HepG2 (cell line): Measurements from ENCODE around the gene BAIAP2L1. TPM values are rescaled to one million over a fixed set of nuclear protein-coding genes. Genes with fewer than 3 reads are reported as not detected.

Experiments used
- ARHGAP35 ChIP-seq: sonication (generic); formaldehyde crosslinking; IDR thresholded peaks from 2 replicates; pipeline ENCODE4 v1.9.0; 2022; ENCODE audit warnings: mild to moderate bottlenecking, inconsistent platforms, moderate library complexity, missing genetic modification reagents, borderline replicate concordance
- ATRX ChIP-seq: sonication (generic); formaldehyde crosslinking; IDR thresholded peaks from 2 replicates; pipeline ENCODE4 v1.4.0; 2020; ENCODE audit warnings: missing genetic modification reagents, borderline replicate concordance
- CEBPB ChIP-seq: IDR thresholded peaks from 2 replicates; pipeline ENCODE4 v1.6.1; 2011; ENCODE audit warnings: low read depth, low read length, improper control_type of control experiment, borderline replicate concordance
- HNF4A ChIP-seq: sonication (generic); formaldehyde crosslinking; IDR thresholded peaks from 2 replicates; pipeline ENCODE4 v1.4.0; 2020; ENCODE audit warnings: missing genetic modification reagents
- HNF4G ChIP-seq, 2 experiments: sonication (generic) in 1 of 2; formaldehyde crosslinking in 1 of 2; IDR thresholded peaks; 2 replicates each; pipeline versions ENCODE4 v1.4.0 to v1.6.1; 2011 to 2020; ENCODE audit warnings: borderline replicate concordance in 2 of 2, low read depth in 2 of 2, mild to moderate bottlenecking in 2 of 2, low read length in 1 of 2, missing genetic modification reagents in 1 of 2, moderate library complexity in 1 of 2
- MBNL3 ChIP-seq: fragments of 250-450 bp; sonication (Bioruptor Pico); conservative IDR thresholded peaks from 2 replicates; pipeline ENCODE4 v1.8.0; 2022; ENCODE audit warnings: mild to moderate bottlenecking, inconsistent platforms
- MEIS1 ChIP-seq: sonication (generic); formaldehyde crosslinking; IDR thresholded peaks from 2 replicates; pipeline ENCODE4 v1.9.0; 2021; ENCODE audit warnings: mild to moderate bottlenecking, missing genetic modification reagents, moderate library complexity, borderline replicate concordance
- NFE2 ChIP-seq: sonication (generic); formaldehyde crosslinking; IDR thresholded peaks from 2 replicates; pipeline ENCODE4 v1.4.0; 2020; ENCODE audit warnings: missing genetic modification reagents
- RORA ChIP-seq: sonication (generic); formaldehyde crosslinking; IDR thresholded peaks from 2 replicates; pipeline ENCODE4 v1.5.0; 2020; ENCODE audit warnings: mild to moderate bottlenecking, missing genetic modification reagents, moderate library complexity
- ZNF138 ChIP-seq: sonication (generic); formaldehyde crosslinking; IDR thresholded peaks from 2 replicates; pipeline ENCODE4 v1.5.0; 2020; ENCODE audit warnings: mild to moderate bottlenecking, low read depth, missing genetic modification reagents
- ZNF143 ChIP-seq: sonication (generic); formaldehyde crosslinking; IDR thresholded peaks from 2 replicates; pipeline ENCODE4 v1.4.0; 2020; ENCODE audit warnings: missing genetic modification reagents
- ZNF3 ChIP-seq: IDR thresholded peaks from 2 replicates; pipeline ENCODE4 v1.7.0; 2017; ENCODE audit warnings: inconsistent platforms
- ZNF383 ChIP-seq: sonication (generic); formaldehyde crosslinking; IDR thresholded peaks from 2 replicates; pipeline ENCODE4 v1.4.0; 2020; ENCODE audit warnings: missing genetic modification reagents, mild to moderate bottlenecking, borderline replicate concordance
- polyA plus RNA-seq, 8 experiments: library from polyadenylated mRNA; depleted of rRNA in 3 of 8; stranded (reverse) in 7 of 8; unstranded in 1 of 8; fragments of >200 nt; fragmentation: Illumina TruSeq in 4 of 8; extraction: Trizol in 4 of 8; gene quantifications; 2 replicates each; pipeline versions ENCODE4 v1.2.1 to v1.2.3, GENCODE V29; 2011 to 2016; ENCODE audit warnings: low read depth in 4 of 8, missing spikeins in 1 of 8, mixed read lengths in 1 of 8; ENCODE audit not compliant: insufficient read depth in 1 of 8
- total RNA-seq, 5 experiments: library from RNA; depleted of rRNA; stranded (reverse); fragments of >200 nt; fragmentation: Illumina TruSeq; extraction: Trizol; gene quantifications; 2 replicates each; pipeline ENCODE4 v1.2.3, GENCODE V29; 2016; ENCODE audit warnings: low read depth in 1 of 5
- TF ChIP-seq, protein P1 (sequence below): sonication (generic); formaldehyde crosslinking; IDR thresholded peaks from 2 replicates; pipeline ENCODE4 v1.5.0; 2020; ENCODE audit warnings: mild to moderate bottlenecking, missing genetic modification reagents, borderline replicate concordance
- TF ChIP-seq, protein P2 (sequence below): sonication (generic); formaldehyde crosslinking; IDR thresholded peaks from 2 replicates; pipeline ENCODE4 v1.5.0; 2020; ENCODE audit warnings: mild to moderate bottlenecking, missing genetic modification reagents
- TF ChIP-seq, protein P3 (sequence below): sonication (generic); formaldehyde crosslinking; IDR thresholded peaks from 2 replicates; pipeline ENCODE4 v1.8.0; 2022; ENCODE audit warnings: missing genetic modification reagents, low read depth, mild to moderate bottlenecking, borderline replicate concordance
- TF ChIP-seq, protein P4 (sequence below): sonication (generic); formaldehyde crosslinking; IDR thresholded peaks from 2 replicates; pipeline ENCODE4 v1.9.0; 2021; ENCODE audit warnings: missing genetic modification reagents, borderline replicate concordance
- TF ChIP-seq, protein P5 (sequence below): sonication (generic); formaldehyde crosslinking; conservative IDR thresholded peaks from 2 replicates; pipeline ENCODE4 v1.8.1; 2023; ENCODE audit warnings: missing genetic modification reagents

BAIAP2L1 gene
- total and polyA plus RNA-seq, 2 of the 13 experiments (the other 11 are each of a cell fraction or from before 2014, with no cell fraction given): 13.0 to 21.5 TPM

DNA sequence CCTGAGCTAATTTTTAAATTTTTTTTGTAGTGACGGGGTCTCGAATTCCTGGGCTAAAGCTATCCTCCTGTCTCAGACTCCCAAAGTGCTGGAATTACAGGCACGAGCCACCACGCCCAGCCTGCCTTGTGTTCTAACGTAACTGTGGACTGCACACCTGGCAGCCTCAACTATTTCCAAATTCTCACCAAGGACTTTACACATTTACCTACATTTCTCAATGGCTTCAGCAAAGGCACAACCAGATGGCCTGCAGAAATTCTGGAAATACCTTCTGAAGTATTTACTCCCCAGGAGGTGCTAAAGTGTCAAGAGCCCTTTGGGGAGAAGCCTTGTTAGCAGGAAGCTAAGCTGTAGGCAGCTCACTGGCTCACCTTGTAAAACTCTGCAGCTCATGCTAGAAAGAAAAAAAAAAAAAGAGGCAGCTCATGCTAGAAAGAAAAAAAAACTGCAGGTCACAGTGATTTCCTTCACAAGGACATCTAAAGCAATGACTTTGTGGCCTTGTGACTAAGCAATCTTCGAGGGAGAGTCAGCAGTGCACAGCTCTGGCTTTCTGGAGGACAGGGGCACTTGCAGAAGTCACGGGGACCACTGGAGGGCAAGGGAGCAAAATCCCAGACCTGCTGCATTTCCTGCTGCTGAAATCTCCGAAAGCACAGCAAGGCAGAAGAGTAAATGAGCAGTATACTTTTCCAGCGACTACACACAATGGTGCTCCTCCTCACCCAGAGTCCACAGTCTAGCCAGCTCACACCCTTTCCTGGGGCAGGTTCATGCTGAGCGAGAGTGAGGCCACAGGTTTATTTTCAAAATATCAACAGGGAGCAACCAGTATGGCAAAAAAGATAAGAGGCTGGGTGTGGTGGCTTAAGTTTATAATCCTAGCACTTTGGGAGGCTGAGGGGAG lies 40.4 kb downstream of the BAIAP2L1 start (continued):
- TF ChIP-seq, protein P1, sequence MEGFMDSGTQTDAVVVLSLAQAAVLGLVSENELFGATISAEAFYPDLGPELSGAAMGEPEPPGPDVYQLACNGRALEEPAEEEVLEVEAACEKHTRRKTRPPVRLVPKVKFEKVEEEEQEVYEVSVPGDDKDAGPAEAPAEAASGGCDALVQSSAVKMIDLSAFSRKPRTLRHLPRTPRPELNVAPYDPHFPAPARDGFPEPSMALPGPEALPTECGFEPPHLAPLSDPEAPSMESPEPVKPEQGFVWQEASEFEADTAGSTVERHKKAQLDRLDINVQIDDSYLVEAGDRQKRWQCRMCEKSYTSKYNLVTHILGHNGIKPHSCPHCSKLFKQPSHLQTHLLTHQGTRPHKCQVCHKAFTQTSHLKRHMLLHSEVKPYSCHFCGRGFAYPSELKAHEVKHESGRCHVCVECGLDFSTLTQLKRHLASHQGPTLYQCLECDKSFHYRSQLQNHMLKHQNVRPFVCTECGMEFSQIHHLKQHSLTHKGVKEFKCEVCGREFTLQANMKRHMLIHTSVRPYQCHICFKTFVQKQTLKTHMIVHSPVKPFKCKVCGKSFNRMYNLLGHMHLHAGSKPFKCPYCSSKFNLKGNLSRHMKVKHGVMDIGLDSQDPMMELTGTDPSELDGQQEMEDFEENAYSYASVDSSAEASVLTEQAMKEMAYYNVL (CRISPR knock-in tag): 0 out of 2 replicates have a peak, but pooled peaks have one; percentile 39
- TF ChIP-seq NFE2 (CRISPR knock-in tag) (peak; percentile 44; the same call in 1 of the 2 replicates), ZNF138 (no peak), HNF4A (peak; percentile 50; the same call in 1 of the 2 replicates), ATRX (CRISPR knock-in tag) (no peak), HNF4G (IDR thresholded peaks at IDR 0.05; ENCODE audit: borderline replicate concordance, low read depth, low read length) (no peak), HNF4G (CRISPR knock-in tag; IDR thresholded peaks at IDR 0.05; ENCODE audit: borderline replicate concordance, low read depth) (no peak), MBNL3 (CRISPR knock-in tag) (no peak), ZNF143 (no peak), MEIS1 (CRISPR knock-in tag) (peak; percentile 46; the same call in 1 of the 2 replicates), ZNF383 (CRISPR knock-in tag) (no peak), RORA (CRISPR knock-in tag) (no peak), ARHGAP35 (no peak), CEBPB (no peak), ZNF3 (CRISPR knock-in tag) (no peak)
- TF ChIP-seq, protein P2, sequence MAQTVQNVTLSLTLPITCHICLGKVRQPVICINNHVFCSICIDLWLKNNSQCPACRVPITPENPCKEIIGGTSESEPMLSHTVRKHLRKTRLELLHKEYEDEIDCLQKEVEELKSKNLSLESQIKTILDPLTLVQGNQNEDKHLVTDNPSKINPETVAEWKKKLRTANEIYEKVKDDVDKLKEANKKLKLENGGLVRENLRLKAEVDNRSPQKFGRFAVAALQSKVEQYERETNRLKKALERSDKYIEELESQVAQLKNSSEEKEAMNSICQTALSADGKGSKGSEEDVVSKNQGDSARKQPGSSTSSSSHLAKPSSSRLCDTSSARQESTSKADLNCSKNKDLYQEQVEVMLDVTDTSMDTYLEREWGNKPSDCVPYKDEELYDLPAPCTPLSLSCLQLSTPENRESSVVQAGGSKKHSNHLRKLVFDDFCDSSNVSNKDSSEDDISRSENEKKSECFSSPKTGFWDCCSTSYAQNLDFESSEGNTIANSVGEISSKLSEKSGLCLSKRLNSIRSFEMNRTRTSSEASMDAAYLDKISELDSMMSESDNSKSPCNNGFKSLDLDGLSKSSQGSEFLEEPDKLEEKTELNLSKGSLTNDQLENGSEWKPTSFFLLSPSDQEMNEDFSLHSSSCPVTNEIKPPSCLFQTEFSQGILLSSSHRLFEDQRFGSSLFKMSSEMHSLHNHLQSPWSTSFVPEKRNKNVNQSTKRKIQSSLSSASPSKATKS: no peak
- TF ChIP-seq, protein P3, sequence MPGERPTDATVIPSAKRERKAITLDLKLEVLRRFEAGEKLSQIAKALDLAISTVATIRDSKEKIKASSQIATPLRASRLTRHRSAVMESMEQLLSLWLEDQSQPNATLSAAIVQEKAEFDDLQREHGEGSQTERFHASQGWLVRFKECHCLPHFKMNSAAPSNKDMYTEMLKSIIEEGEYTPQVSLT: no peak
- TF ChIP-seq, protein P4, sequence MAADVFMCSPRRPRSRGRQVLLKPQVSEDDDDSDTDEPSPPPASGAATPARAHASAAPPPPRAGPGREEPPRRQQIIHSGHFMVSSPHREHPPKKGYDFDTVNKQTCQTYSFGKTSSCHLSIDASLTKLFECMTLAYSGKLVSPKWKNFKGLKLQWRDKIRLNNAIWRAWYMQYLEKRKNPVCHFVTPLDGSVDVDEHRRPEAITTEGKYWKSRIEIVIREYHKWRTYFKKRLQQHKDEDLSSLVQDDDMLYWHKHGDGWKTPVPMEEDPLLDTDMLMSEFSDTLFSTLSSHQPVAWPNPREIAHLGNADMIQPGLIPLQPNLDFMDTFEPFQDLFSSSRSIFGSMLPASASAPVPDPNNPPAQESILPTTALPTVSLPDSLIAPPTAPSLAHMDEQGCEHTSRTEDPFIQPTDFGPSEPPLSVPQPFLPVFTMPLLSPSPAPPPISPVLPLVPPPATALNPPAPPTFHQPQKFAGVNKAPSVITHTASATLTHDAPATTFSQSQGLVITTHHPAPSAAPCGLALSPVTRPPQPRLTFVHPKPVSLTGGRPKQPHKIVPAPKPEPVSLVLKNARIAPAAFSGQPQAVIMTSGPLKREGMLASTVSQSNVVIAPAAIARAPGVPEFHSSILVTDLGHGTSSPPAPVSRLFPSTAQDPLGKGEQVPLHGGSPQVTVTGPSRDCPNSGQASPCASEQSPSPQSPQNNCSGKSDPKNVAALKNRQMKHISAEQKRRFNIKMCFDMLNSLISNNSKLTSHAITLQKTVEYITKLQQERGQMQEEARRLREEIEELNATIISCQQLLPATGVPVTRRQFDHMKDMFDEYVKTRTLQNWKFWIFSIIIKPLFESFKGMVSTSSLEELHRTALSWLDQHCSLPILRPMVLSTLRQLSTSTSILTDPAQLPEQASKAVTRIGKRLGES (CRISPR knock-in tag): no peak
- TF ChIP-seq, protein P5, sequence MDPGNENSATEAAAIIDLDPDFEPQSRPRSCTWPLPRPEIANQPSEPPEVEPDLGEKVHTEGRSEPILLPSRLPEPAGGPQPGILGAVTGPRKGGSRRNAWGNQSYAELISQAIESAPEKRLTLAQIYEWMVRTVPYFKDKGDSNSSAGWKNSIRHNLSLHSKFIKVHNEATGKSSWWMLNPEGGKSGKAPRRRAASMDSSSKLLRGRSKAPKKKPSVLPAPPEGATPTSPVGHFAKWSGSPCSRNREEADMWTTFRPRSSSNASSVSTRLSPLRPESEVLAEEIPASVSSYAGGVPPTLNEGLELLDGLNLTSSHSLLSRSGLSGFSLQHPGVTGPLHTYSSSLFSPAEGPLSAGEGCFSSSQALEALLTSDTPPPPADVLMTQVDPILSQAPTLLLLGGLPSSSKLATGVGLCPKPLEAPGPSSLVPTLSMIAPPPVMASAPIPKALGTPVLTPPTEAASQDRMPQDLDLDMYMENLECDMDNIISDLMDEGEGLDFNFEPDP (CRISPR knock-in tag): no peak
